Measurements from ENCODE around the gene ARMC12.

GRCh38 chr6:35786810-35787209, 50.0 kb downstream of the ARMC12 start:
- TF ChIP-seq CTCF (IDR thresholded peaks at IDR 0.05; ENCODE audit: low read depth, low read length, poor library complexity, severe bottlenecking), result no peak
- no peak for TF ChIP-seq EZH2phosphoT487 (IDR thresholded peaks at IDR 0.05; ENCODE audit: borderline replicate concordance, low read length)
